ENCODE results near the gene CGB8.

The CGB8 gene

DNA sequence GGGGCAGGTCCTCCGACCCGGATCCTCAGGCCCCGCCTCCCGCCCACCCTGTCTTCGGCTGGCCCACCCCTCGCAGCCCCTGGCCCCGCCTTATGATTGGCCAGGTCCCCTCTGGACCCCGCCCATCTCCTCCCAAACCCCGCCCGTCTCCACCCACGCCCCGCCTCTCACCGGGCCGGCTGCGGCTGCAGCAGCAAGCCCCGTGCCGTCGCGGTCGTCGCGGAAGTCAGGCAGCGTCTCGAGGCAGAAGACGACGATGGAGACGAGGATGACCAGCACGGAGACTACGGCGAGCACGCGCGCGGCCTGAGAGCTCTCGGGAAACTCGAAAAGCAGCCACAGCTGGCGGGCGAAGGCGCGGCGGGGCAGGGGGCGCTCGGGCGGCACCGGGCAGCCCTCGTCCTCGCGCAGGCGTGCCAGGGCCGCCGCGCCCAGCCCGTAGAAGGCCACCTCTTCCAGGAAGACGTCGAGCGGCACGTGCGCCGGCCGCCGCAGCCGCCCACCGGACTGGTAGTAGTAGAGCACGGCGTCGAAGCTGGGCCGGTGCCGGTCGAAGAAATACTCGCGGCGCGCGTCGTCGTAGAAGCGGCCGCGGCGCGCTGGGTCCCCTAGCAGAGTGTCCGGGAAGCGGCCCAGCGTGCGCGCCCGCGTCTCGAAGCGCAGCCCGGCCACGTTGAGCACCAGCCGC is 23.1 kb upstream of the CGB8 start:
- no peak for TF ChIP-seq CTCF (conservative IDR thresholded peaks at IDR 0.05; ENCODE audit: low read depth, low read length)
- no peak for DNase-seq (ENCODE audit: low read depth)
- no peak overlapping the region for H3K4me3 ChIP-seq (ENCODE audit: low read depth, low read length)

- TF ChIP-seq CTCF (conservative IDR thresholded peaks at IDR 0.05; ENCODE audit: low read depth, low read length), result no peak
- H3K4me3 ChIP-seq (ENCODE audit: low read depth, low read length), result no peak overlapping the region
- no peak for DNase-seq (ENCODE audit: low read depth)
These were observed 21.5 kb upstream of the CGB8 start for GRCh38 chr19:49070416-49070815.

DNA sequence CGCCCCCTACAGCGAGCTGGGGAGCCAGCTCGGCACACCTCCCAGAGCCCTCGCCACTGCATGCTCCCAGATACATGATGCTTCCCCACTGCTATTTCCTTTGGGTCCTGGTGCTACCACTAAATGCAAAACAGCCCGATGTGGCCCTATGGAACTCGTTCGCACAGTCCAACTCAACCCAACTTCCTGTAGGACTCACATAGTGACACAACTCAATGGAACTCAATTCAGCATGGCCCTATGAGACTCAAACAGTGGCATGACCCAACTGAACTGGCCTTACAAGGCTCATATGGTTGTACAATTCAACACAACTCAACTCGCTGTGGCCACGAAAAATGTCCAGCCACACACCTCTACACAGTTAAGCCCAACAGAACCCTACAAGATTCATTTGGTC is 20.1 kb upstream of the CGB8 start:
- no peak overlapping the region for H3K4me3 ChIP-seq (ENCODE audit: low read depth, low read length)
- no peak for DNase-seq (ENCODE audit: low read depth)
- no peak for TF ChIP-seq CTCF (conservative IDR thresholded peaks at IDR 0.05; ENCODE audit: low read depth, low read length)

DNA sequence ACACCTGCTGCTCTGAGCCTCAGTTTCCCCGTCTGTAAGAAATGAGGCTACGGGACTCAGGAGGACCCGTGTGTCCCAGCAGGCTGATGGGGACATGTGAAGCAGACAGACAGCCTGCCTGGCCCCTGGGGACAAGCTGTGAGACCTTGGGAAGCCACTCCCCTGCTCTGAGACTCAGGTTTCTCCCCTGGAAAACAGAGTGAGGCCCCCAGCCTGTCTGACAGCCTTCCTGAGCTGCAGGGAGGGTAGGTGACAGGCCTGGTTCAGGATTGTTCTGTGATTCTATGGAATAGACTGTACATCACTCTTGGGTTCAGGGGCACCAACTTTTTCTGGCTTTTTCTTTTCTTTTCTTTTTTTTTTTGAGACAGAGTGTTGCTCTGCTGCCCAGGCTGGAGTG is 18.6 kb upstream of the CGB8 start:
- H3K4me3 ChIP-seq (ENCODE audit: low read depth, low read length), result no peak overlapping the region
- TF ChIP-seq CTCF (conservative IDR thresholded peaks at IDR 0.05; ENCODE audit: low read depth, low read length), result no peak
- DNase-seq (ENCODE audit: low read depth), result no peak

DNA sequence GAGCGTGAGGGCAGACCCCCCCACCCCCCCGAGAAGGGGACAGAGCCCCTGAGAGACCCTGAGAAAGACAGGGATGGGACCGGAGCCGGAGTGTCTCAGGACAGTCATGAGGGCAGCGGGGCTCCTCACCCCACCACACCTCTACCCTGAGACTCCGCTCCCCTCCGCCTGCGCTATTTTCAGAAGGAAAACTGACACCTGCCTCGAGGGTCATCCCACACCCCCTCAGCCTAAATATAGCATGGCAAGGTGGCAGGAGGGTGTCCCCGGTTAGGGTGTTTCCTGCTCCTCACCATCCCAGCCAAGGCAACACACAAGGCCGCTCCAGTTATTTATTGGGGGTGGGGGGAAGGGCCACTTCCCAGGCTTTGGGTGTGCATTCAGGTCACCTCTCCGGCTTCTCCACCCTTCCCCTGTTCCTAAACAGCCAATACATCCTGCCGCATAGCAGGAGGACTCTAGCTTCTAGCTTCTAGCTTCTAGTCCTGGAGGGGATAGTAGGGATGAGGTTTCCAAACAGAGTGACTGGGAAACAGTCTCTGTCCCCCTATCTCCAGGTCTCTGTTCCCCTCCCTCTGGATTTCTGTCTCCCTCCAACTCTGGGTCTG is 17.1 kb upstream of the CGB8 start:
- no peak for DNase-seq (ENCODE audit: low read depth)
- no peak for TF ChIP-seq CTCF (conservative IDR thresholded peaks at IDR 0.05; ENCODE audit: low read depth, low read length)
- H3K4me3 ChIP-seq (ENCODE audit: low read depth, low read length), result no peak overlapping the region

DNA sequence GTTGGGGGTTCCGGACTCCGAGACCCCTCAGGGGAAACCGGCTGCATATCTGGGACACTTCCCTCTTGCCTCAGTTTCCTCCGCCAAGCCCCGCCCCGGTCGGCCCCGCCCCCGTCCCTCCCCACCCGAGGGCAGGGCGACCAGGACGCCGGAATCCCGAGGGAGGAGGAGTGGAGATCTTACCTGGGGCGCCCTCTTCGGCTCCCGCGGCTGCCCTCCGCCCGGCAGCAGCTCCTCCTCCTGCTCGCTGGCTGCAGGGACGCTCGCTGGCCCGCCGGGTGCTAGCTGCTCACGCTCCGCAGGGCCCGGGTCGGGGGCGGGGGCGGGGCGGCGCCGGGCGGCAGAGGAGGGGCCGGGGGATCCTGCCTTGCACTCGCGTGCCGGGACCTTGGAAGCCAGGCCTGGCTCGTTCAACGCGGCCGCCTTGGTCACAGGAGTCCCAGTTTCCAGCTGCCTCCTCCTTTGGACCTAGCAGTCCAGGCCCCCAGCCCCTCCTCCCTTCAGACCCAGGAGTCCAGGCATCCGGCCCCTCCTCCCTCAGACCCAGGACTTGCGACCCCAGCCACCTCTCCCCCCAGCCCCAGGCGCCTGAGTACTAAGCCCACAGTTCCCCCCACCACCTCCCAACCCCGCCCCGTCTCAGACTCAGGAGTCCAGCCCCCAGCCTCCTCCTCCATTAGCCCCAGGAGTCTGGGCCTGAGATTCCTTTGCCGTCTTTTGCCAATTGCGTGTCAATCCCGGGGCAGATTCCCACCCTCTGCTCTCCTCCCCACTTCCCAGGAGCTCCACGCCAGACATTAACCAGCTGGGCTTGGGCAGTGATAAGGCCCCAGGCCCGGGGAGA is 16.1 kb upstream of the CGB8 start, which contains the start of gene NTF4:
Gene NTF4, minus strand, starts transcription at position 51 of the 844 bp plus-strand sequence. CDS start 2,821 bp downstream, outside the sequence.
- DNase-seq (ENCODE audit: low read depth), result no peak
- TF ChIP-seq CTCF (conservative IDR thresholded peaks at IDR 0.05; ENCODE audit: low read depth, low read length), result no peak
- H3K4me3 ChIP-seq (ENCODE audit: low read depth, low read length), result no peak within 1 kb of the TSS

Data from choroid plexus epithelial cell (primary cell).